Endodermal cell (in vitro differentiated cells): ENCODE results near the gene DNAH9. TPM values are rescaled to one million over a fixed set of nuclear protein-coding genes. Genes with fewer than 3 reads are reported as not detected.

Experiments
- DNase-seq: peaks from one replicate; pipeline ENCODE4 v3.0.0-alpha.2; 2017
- H3K27ac ChIP-seq: 2 replicates; pipeline ENCODE4 v1.5.1; 2013; ENCODE audit warnings: mild to moderate bottlenecking, low read depth, low read length, moderate library complexity
- H3K27me3 ChIP-seq: 2 replicates; pipeline ENCODE4 v1.6.1; 2013; ENCODE audit warnings: mild to moderate bottlenecking, low read length, moderate library complexity; ENCODE audit not compliant: insufficient read depth, control insufficient read depth, poor library complexity, severe bottlenecking
- H3K36me3 ChIP-seq: 2 replicates; pipeline ENCODE4 v1.7.0; 2013; ENCODE audit warnings: mild to moderate bottlenecking, low read length, moderate library complexity; ENCODE audit not compliant: control insufficient read depth, insufficient read depth
- H3K4me1 ChIP-seq: one replicate; pipeline ENCODE4 v1.7.0; 2013; ENCODE audit warnings: low read length; ENCODE audit not compliant: control insufficient read depth, insufficient read depth
- H3K4me3 ChIP-seq: 2 replicates; pipeline ENCODE4 v1.5.1; 2013; ENCODE audit warnings: mild to moderate bottlenecking, low read length, moderate library complexity
- H3K9ac ChIP-seq: 2 replicates; pipeline ENCODE4 v1.6.1; 2013; ENCODE audit warnings: mild to moderate bottlenecking, low read length, moderate library complexity; ENCODE audit not compliant: poor library complexity, severe bottlenecking; ENCODE audit errors: extremely low read depth
- H3K9me3 ChIP-seq: 2 replicates; pipeline ENCODE4 v1.6.1; 2013; ENCODE audit warnings: mild to moderate bottlenecking, low read length, moderate library complexity; ENCODE audit not compliant: control insufficient read depth
- H3K27ac Mint-ChIP-seq: 2 replicates; pipeline ENCODE4 v1.8.0; 2020; ENCODE audit warnings: mixed read lengths
- H3K27me3 Mint-ChIP-seq: 2 replicates; pipeline ENCODE4 v1.8.0; 2021; ENCODE audit warnings: mild to moderate bottlenecking, mixed read lengths; ENCODE audit not compliant: insufficient read depth
- H3K36me3 Mint-ChIP-seq: 2 replicates; pipeline ENCODE4 v1.8.0; 2020; ENCODE audit warnings: low read depth, mixed read lengths
- H3K4me1 Mint-ChIP-seq: 2 replicates; pipeline ENCODE4 v1.8.0; 2020; ENCODE audit warnings: mixed read lengths
- H3K4me3 Mint-ChIP-seq: 2 replicates; pipeline ENCODE4 v1.8.0; 2020; ENCODE audit warnings: mild to moderate bottlenecking, moderate library complexity, mixed read lengths
- H3K9me3 Mint-ChIP-seq: 2 replicates; pipeline ENCODE4 v1.8.0; 2020; ENCODE audit warnings: mild to moderate bottlenecking, mixed read lengths
- WGBS, 2 experiments: methylation state at CpG; one replicate each; pipeline versions ENCODE4 v1.1.5 to v1.1.7; 2013; ENCODE audit warnings: missing lambda C conversion rate in 2 of 2, mixed read lengths in 1 of 2; ENCODE audit not compliant: insufficient coverage in 1 of 2, insufficient read length in 1 of 2; 5-methylcytosine and 5-hydroxymethylcytosine counted together
- total RNA-seq, 2 donors: library from RNA; stranded (reverse); fragmentation: NEBNext Ultra II Directional in 1 of 2; extraction: Animal tissue kit (Norgen Biotek cat#: 25700) in 1 of 2; gene quantifications; 2 replicates in 1 of 2; 3 replicates in 1 of 2; pipeline ENCODE4 v1.2.1, GENCODE V29; 2021
- TF ChIP-seq, protein P1 (sequence below): fragments of 200-600 bp; sonication (generic); conservative IDR thresholded peaks from 2 replicates; pipeline ENCODE4 v1.5.0; 2021; ENCODE audit warnings: antibody characterized with exemption, mild to moderate bottlenecking

DNAH9 gene
- total RNA-seq, 2 donors from 2014 or later: 0.64 to 1.2 TPM

DNA sequence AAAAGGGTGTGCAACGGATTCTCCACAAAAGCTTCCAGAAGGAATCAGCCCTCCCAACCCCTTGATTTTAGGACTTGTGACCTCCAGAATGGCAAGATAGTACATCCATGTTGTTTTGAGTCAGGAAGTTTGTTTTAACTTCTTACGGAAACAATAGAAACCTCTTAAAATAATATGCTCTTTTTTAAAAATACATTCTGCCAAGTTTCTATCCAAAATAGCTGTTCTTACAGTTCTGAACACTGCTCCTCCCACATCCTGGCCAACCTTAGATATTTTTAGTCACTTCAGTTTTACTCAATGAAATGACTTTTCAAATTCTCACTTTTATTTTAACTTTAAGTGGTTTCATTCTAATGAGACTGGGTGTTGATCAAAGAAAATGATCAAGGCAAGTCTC is 242.6 kb downstream of the DNAH9 start:
- Histone ChIP-seq H3K9ac (no peak overlapping the region), H3K27ac (no peak overlapping the region), H3K36me3 (no peaks in the 10 kb centered on the region), H3K4me3 (no peak overlapping the region), H3K9me3 (peaks cover 8% of the 10 kb centered on the region), H3K27me3 (peaks cover 5% of the 10 kb centered on the region), H3K4me1 (no peaks in the 10 kb centered on the region)
- Mint-ChIP-seq H3K9me3 (peaks cover 2% of the 10 kb centered on the region), H3K27ac (no peak overlapping the region), H3K4me3 (no peak overlapping the region), H3K36me3 (no peaks in the 10 kb centered on the region), H3K27me3 (no peaks in the 10 kb centered on the region), H3K4me1 (no peaks in the 10 kb centered on the region)
- TF ChIP-seq, protein P1, sequence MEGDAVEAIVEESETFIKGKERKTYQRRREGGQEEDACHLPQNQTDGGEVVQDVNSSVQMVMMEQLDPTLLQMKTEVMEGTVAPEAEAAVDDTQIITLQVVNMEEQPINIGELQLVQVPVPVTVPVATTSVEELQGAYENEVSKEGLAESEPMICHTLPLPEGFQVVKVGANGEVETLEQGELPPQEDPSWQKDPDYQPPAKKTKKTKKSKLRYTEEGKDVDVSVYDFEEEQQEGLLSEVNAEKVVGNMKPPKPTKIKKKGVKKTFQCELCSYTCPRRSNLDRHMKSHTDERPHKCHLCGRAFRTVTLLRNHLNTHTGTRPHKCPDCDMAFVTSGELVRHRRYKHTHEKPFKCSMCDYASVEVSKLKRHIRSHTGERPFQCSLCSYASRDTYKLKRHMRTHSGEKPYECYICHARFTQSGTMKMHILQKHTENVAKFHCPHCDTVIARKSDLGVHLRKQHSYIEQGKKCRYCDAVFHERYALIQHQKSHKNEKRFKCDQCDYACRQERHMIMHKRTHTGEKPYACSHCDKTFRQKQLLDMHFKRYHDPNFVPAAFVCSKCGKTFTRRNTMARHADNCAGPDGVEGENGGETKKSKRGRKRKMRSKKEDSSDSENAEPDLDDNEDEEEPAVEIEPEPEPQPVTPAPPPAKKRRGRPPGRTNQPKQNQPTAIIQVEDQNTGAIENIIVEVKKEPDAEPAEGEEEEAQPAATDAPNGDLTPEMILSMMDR: no peak
- WGBS, 2 experiments: 81 to 83% methylated on average over 1 to 2 of the region's 2 CpGs
- no peak for DNase-seq

DNA sequence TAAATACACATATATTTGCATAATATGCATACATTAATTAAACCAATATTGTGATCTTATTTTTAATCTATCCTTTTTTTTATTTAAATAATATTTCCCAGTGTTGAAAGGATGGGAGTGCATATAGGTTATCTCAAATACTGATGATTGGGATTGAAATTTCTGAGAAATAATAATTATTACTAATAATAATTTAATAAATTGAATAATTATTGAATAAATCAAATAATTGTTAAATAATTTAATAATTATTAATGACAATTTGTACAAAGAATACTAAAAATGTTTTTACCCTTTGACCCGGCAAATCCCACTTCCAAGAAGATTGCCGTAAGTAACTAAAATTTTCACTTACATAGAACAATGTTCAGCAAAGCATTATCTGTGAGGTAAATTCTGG is 250.1 kb downstream of the DNAH9 start:
- no peaks in the 10 kb centered on the region for H3K4me1 Mint-ChIP-seq
- TF ChIP-seq, protein P1: no peak
- Histone ChIP-seq H3K27ac (no peak overlapping the region), H3K4me3 (no peak overlapping the region), H3K9me3 (no peaks in the 10 kb centered on the region), H3K36me3 (no peaks in the 10 kb centered on the region), H3K27me3 (no peaks in the 10 kb centered on the region), H3K4me1 (no peaks in the 10 kb centered on the region), H3K9ac (no peak overlapping the region)
- H3K27me3 Mint-ChIP-seq: no peaks in the 10 kb centered on the region
- no peak overlapping the region for H3K4me3 Mint-ChIP-seq
- no peak for DNase-seq
- 40% methylated on average over 1 of the region's 2 CpGs; no CpG with 5 or more reads in 1 of the 2 experiments for WGBS, 2 experiments
- H3K9me3 Mint-ChIP-seq: no peaks in the 10 kb centered on the region
- H3K36me3 Mint-ChIP-seq: no peaks in the 10 kb centered on the region
- no peak overlapping the region for H3K27ac Mint-ChIP-seq

DNA sequence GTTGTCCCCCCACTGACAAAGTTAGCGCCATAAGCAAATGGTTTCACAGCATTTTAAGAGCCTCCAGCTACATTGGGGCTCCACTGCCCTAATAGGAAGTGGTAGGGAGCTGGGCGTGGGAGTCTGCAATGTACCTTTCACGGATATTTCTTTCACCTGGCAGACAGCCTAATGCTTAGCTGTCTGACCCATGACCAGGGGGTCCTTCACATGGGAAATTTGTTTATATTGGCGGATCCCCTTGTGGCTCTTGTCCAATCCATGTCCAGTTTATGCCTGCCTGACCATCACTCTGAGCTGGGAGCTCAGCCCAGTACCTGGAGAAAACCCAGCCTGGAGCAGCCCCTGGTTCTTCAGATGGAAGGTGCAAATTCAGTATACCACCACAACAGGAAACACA is 254.0 kb downstream of the DNAH9 start:
- Mint-ChIP-seq H3K36me3 (no peaks in the 10 kb centered on the region), H3K27me3 (no peaks in the 10 kb centered on the region), H3K4me3 (no peak overlapping the region), H3K27ac (no peak overlapping the region), H3K9me3 (peaks cover under 1% of the 10 kb centered on the region), H3K4me1 (peaks cover 7% of the 10 kb centered on the region)
- Histone ChIP-seq H3K36me3 (no peaks in the 10 kb centered on the region), H3K27me3 (no peaks in the 10 kb centered on the region), H3K4me1 (no peaks in the 10 kb centered on the region), H3K9me3 (no peaks in the 10 kb centered on the region), H3K4me3 (no peak overlapping the region), H3K9ac (no peak overlapping the region), H3K27ac (no peak overlapping the region)
- WGBS, 2 experiments: 71 to 83% methylated on average over 4 of the region's 4 CpGs
- no peak for DNase-seq
- TF ChIP-seq, protein P1: no peak
